ENCODE data around the gene TERC. TPM values are rescaled to one million over a fixed set of nuclear protein-coding genes. Genes with fewer than 3 reads are reported as not detected.

Gene TERC
- total RNA-seq, 1 experiment from 2014 or later, result 47.0 TPM

DNA sequence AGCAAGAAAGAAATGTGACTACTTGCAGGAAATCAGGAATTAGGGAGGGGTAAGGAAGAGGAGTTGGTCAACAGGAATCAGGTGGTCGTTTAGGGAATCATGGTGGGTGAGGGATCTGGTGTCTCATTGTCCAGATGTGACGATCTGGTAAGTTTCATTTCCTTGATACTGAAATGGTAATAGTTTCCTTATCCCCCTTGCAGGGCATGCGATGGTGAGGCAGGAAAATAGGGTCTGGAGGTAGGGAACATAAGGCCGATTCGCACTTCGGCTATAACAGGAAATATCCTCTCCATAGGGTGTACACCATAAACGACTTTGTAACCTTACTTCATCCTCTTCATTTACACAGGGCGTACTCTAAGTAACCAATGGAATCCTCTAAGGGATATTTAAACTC, 48.4 kb upstream of the TERC start:
- intact Hi-C loops (cut with micrococcal nuclease), result no loop called here
- TF ChIP-seq EZH2phosphoT487 (IDR thresholded peaks at IDR 0.05; ENCODE audit: borderline replicate concordance) (no peak), POLR2AphosphoS5 (IDR thresholded peaks at IDR 0.05; ENCODE audit: low read depth, low read length) (no peak), RAD21 (IDR thresholded peaks at IDR 0.05; ENCODE audit: low read depth) (no peak), FOSL1 (IDR thresholded peaks at IDR 0.05; ENCODE audit: low read depth) (no peak), CBX3 (IDR thresholded peaks at IDR 0.05; ENCODE audit: low read depth) (no peak), EGR1 (IDR thresholded peaks at IDR 0.05; ENCODE audit: low read depth) (no peak), SRF (IDR thresholded peaks at IDR 0.05; ENCODE audit: low read depth) (no peak), ZFX (IDR thresholded peaks at IDR 0.05) (no peak), CEBPB (IDR thresholded peaks at IDR 0.05; ENCODE audit: low read depth) (no peak), ZNF274 (IDR thresholded peaks at IDR 0.05; ENCODE audit: low read depth, low read length) (no peak), POLR2A (IDR thresholded peaks at IDR 0.05; ENCODE audit: borderline replicate concordance, extremely low read depth, insufficient read depth, insufficient read length) (no peak), YY1 (IDR thresholded peaks at IDR 0.05; ENCODE audit: extremely low read depth, insufficient replicate concordance, low read depth, low read length) (no peak)
- TF ChIP-seq, protein P1, sequence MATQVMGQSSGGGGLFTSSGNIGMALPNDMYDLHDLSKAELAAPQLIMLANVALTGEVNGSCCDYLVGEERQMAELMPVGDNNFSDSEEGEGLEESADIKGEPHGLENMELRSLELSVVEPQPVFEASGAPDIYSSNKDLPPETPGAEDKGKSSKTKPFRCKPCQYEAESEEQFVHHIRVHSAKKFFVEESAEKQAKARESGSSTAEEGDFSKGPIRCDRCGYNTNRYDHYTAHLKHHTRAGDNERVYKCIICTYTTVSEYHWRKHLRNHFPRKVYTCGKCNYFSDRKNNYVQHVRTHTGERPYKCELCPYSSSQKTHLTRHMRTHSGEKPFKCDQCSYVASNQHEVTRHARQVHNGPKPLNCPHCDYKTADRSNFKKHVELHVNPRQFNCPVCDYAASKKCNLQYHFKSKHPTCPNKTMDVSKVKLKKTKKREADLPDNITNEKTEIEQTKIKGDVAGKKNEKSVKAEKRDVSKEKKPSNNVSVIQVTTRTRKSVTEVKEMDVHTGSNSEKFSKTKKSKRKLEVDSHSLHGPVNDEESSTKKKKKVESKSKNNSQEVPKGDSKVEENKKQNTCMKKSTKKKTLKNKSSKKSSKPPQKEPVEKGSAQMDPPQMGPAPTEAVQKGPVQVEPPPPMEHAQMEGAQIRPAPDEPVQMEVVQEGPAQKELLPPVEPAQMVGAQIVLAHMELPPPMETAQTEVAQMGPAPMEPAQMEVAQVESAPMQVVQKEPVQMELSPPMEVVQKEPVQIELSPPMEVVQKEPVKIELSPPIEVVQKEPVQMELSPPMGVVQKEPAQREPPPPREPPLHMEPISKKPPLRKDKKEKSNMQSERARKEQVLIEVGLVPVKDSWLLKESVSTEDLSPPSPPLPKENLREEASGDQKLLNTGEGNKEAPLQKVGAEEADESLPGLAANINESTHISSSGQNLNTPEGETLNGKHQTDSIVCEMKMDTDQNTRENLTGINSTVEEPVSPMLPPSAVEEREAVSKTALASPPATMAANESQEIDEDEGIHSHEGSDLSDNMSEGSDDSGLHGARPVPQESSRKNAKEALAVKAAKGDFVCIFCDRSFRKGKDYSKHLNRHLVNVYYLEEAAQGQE (IDR thresholded peaks at IDR 0.05; ENCODE audit: low read depth), result no peak
- TF ChIP-seq, protein P2, sequence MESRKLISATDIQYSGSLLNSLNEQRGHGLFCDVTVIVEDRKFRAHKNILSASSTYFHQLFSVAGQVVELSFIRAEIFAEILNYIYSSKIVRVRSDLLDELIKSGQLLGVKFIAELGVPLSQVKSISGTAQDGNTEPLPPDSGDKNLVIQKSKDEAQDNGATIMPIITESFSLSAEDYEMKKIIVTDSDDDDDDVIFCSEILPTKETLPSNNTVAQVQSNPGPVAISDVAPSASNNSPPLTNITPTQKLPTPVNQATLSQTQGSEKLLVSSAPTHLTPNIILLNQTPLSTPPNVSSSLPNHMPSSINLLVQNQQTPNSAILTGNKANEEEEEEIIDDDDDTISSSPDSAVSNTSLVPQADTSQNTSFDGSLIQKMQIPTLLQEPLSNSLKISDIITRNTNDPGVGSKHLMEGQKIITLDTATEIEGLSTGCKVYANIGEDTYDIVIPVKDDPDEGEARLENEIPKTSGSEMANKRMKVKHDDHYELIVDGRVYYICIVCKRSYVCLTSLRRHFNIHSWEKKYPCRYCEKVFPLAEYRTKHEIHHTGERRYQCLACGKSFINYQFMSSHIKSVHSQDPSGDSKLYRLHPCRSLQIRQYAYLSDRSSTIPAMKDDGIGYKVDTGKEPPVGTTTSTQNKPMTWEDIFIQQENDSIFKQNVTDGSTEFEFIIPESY (IDR thresholded peaks at IDR 0.05; ENCODE audit: extremely low read depth, insufficient replicate concordance, low read length), result no peak
- TF ChIP-seq, protein P3, sequence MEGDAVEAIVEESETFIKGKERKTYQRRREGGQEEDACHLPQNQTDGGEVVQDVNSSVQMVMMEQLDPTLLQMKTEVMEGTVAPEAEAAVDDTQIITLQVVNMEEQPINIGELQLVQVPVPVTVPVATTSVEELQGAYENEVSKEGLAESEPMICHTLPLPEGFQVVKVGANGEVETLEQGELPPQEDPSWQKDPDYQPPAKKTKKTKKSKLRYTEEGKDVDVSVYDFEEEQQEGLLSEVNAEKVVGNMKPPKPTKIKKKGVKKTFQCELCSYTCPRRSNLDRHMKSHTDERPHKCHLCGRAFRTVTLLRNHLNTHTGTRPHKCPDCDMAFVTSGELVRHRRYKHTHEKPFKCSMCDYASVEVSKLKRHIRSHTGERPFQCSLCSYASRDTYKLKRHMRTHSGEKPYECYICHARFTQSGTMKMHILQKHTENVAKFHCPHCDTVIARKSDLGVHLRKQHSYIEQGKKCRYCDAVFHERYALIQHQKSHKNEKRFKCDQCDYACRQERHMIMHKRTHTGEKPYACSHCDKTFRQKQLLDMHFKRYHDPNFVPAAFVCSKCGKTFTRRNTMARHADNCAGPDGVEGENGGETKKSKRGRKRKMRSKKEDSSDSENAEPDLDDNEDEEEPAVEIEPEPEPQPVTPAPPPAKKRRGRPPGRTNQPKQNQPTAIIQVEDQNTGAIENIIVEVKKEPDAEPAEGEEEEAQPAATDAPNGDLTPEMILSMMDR (IDR thresholded peaks at IDR 0.05 in 2 of 3, conservative IDR thresholded peaks at IDR 0.05 in 1 of 3; ENCODE audit: borderline replicate concordance in 1 of 3, insufficient read depth in 1 of 3, low read depth in 2 of 3, low read length in 2 of 3), result no peak
- TF ChIP-seq, protein P4, sequence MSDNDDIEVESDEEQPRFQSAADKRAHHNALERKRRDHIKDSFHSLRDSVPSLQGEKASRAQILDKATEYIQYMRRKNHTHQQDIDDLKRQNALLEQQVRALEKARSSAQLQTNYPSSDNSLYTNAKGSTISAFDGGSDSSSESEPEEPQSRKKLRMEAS (IDR thresholded peaks at IDR 0.05), result no peak
- ChIA-PET CTCF (no interaction called here), RAD21 (ENCODE audit: low non-redundant PET in 1 of 2, low total read pairs in 2 of 2, uncharacterized antibody in 2 of 2, unreplicated experiment in 2 of 2) (no interaction called here), POLR2A (no interaction called here)
- H3K27me3 ChIP-seq (ENCODE audit: insufficient read depth, low read length), result no peaks in the 10 kb centered on the region
- no peak overlapping the region for H3K4me2 ChIP-seq (ENCODE audit: low read length)
- no peaks in the 10 kb centered on the region for H3K4me1 ChIP-seq (ENCODE audit: control insufficient read depth in 1 of 2, insufficient read depth in 2 of 2, low read length in 2 of 2)
- no peak for DNase-seq (ENCODE audit: low read depth, low spot score)
- peak; percentile 14; the same call in 1 of the 2 replicates for ATAC-seq
- H3K27ac ChIP-seq (ENCODE audit: low read depth, low read length), result no peak overlapping the region
- no peaks in the 10 kb centered on the region for H3K9me3 ChIP-seq (ENCODE audit: control insufficient read depth in 1 of 2, insufficient read depth in 1 of 2, low read depth in 1 of 2, low read length in 2 of 2)
- no peak overlapping the region for H3K4me3 ChIP-seq (replicated peaks in 1 of 2; ENCODE audit: low read depth in 1 of 2, low read length in 2 of 2)
- H4K20me1 ChIP-seq (ENCODE audit: insufficient read depth), result no peaks in the 10 kb centered on the region
- no peaks in the 10 kb centered on the region for H3K36me3 ChIP-seq (ENCODE audit: control insufficient read depth in 1 of 2, insufficient read depth in 2 of 2, low read length in 2 of 2)
- no TSS peak for BruUV-seq (replicated peaks)
- H3K9me2 ChIP-seq (ENCODE audit: insufficient read depth), result no peaks in the 10 kb centered on the region
- H2AFZ ChIP-seq (ENCODE audit: low read depth, low read length, poor library complexity, severe bottlenecking), result no peak overlapping the region
- H3K9ac ChIP-seq (ENCODE audit: low read length), result no peak overlapping the region
- no peaks in the 10 kb centered on the region for H3K79me2 ChIP-seq (ENCODE audit: insufficient read depth, low read length)
